Testis (tissue), 2 donors: ENCODE results near the gene PSTPIP1.

ENCODE experiments used
- POLR2A ChIP-seq: fragments of 450-650 bp; IDR thresholded peaks from one replicate; pipeline ENCODE4 v1.6.1; 2017; ENCODE audit warnings: antibody characterized with exemption, mild to moderate bottlenecking, moderate library complexity
- TF ChIP-seq, protein P1 (sequence below), 3 experiments: fragments of 450-650 bp in 2 of 3; fragments of 200-600 bp in 1 of 3; sonication (generic) in 1 of 3; IDR thresholded peaks; one replicate each; pipeline ENCODE4 v1.5.1; 2016 to 2019; ENCODE audit warnings: antibody characterized with exemption in 3 of 3, mild to moderate bottlenecking in 2 of 3, moderate library complexity in 1 of 3

GRCh38 chr15:77058468-77058867 is 63.5 kb downstream of the PSTPIP1 start:
- TF ChIP-seq, protein P1, sequence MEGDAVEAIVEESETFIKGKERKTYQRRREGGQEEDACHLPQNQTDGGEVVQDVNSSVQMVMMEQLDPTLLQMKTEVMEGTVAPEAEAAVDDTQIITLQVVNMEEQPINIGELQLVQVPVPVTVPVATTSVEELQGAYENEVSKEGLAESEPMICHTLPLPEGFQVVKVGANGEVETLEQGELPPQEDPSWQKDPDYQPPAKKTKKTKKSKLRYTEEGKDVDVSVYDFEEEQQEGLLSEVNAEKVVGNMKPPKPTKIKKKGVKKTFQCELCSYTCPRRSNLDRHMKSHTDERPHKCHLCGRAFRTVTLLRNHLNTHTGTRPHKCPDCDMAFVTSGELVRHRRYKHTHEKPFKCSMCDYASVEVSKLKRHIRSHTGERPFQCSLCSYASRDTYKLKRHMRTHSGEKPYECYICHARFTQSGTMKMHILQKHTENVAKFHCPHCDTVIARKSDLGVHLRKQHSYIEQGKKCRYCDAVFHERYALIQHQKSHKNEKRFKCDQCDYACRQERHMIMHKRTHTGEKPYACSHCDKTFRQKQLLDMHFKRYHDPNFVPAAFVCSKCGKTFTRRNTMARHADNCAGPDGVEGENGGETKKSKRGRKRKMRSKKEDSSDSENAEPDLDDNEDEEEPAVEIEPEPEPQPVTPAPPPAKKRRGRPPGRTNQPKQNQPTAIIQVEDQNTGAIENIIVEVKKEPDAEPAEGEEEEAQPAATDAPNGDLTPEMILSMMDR (IDR thresholded peaks at IDR 0.05), result no peak
- TF ChIP-seq POLR2A, result no peak
